AG04450 (cell line): ENCODE results near the gene TMOD2. TPM values are rescaled to one million over a fixed set of nuclear protein-coding genes. Genes with fewer than 3 reads are reported as not detected.

Source experiments
- CTCF ChIA-PET: fragments of 300-600, 350-600 bp; formaldehyde crosslinking; extraction: SDS; loops from one replicate; lab custom pipeline; 2022; ENCODE audit warnings: antibody characterized with exemption, inconsistent platforms; lab: Charles Lee
- POLR2A ChIA-PET: fragments of 350-600 bp; formaldehyde crosslinking; extraction: SDS; loops from one replicate; lab custom pipeline; 2021; ENCODE audit warnings: antibody characterized with exemption, inconsistent platforms; lab: Yijun Ruan, JAX
- DNase-seq: peaks from one replicate; pipeline ENCODE4 v3.0.0-alpha.2; 2011; ENCODE audit warnings: low read depth, low spot score
- H3K27ac ChIP-seq: one replicate; pipeline ENCODE4 v1.5.1; 2012; ENCODE audit warnings: low read depth, low read length, control low read depth
- H3K27me3 ChIP-seq: one replicate; pipeline ENCODE4 v1.6.0; 2012; ENCODE audit warnings: low read length; ENCODE audit not compliant: control insufficient read depth, insufficient read depth
- H3K4me3 ChIP-seq: 2 replicates; pipeline ENCODE4 v1.5.1; 2011; ENCODE audit warnings: mild to moderate bottlenecking, low read depth, low read length, control low read depth
- H3K9me3 ChIP-seq: 2 replicates; pipeline ENCODE4 v1.5.1; 2012; ENCODE audit warnings: low read length; ENCODE audit not compliant: control insufficient read depth, insufficient read depth
- polyA plus RNA-seq: library from polyadenylated mRNA; depleted of rRNA; stranded (reverse); fragments of >200 nt; gene quantifications from 2 replicates; pipeline ENCODE4 v1.2.3, GENCODE V29; 2011
- TF ChIP-seq, protein P1 (sequence below): IDR thresholded peaks from 2 replicates; pipeline ENCODE4 v1.5.1; 2011; ENCODE audit warnings: low read depth, low read length, control low read depth, inconsistent platforms

TMOD2 gene
- polyA plus RNA-seq, 1 experiment: 3.2 TPM

DNA sequence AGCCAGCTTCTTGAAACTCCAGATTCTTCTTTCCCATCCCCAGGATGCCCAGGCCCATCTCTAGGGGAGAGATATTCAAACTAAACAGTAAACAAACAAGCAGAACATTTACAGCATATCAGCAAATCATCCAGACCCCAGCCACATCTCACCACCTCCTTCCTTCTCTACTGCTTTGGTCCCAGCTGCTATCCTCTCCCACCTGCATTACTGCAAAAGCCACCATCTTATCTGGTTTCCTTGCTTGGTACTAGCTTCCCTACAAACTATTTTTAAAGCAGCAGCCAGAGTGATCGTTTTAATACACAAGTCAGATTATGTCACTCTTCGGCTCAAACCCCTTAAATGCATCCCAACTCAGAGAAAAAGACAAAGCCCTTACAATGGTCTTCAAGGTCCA lies 18.8 kb upstream of the TMOD2 start:
- H3K27ac ChIP-seq: no peak overlapping the region
- H3K27me3 ChIP-seq: no peaks in the 10 kb centered on the region
- TF ChIP-seq, protein P1, sequence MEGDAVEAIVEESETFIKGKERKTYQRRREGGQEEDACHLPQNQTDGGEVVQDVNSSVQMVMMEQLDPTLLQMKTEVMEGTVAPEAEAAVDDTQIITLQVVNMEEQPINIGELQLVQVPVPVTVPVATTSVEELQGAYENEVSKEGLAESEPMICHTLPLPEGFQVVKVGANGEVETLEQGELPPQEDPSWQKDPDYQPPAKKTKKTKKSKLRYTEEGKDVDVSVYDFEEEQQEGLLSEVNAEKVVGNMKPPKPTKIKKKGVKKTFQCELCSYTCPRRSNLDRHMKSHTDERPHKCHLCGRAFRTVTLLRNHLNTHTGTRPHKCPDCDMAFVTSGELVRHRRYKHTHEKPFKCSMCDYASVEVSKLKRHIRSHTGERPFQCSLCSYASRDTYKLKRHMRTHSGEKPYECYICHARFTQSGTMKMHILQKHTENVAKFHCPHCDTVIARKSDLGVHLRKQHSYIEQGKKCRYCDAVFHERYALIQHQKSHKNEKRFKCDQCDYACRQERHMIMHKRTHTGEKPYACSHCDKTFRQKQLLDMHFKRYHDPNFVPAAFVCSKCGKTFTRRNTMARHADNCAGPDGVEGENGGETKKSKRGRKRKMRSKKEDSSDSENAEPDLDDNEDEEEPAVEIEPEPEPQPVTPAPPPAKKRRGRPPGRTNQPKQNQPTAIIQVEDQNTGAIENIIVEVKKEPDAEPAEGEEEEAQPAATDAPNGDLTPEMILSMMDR: no peak
- ChIA-PET POLR2A (no interaction called here), CTCF (interaction anchor here (0.8 to 2.7 kb wide), 2 partner anchors 44 to 83 kb away, joined by 3 to 16 read pairs; no protein-coding TSS in a partner anchor)
- no peaks in the 10 kb centered on the region for H3K9me3 ChIP-seq
- no peak for DNase-seq
- no peak overlapping the region for H3K4me3 ChIP-seq

DNA sequence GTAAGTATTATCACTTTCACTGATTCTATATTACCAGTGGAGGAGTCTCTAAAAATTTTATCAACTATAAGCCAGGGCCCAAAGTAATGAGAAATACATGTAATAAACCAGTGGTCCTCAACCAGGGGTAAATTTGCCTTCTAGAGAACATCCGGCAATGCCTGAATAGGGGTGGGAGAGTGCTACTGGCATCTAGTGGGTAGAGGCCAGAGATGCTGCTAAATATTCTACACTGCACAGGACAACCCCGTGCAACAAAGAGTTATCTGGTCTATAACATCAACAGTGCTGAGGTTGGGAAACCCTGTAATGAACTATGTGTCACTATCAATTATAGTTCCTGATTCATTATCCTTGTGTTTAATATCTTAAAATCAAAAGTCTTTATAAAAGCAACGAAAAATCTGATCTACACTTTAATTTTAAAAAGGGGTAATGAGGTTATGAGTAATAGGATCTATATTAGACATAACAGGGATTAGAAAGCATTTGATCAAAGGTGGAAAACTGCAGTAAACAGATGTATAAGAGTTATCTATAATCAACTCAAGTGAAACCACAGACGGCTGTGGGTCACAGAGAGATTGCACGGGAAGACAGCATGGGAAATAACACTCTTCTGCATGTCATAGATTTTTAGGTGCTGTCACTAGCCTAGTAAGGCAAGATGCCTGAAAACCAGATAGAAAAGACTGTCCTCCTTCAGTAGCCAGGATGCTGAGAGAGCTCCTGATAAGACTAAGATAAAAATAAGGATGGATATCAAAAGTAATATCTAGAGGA lies 16.0 kb upstream of the TMOD2 start:
- no peak overlapping the region for H3K4me3 ChIP-seq
- POLR2A ChIA-PET: no interaction called here
- no peak for DNase-seq
- TF ChIP-seq, protein P1: no peak
- CTCF ChIA-PET: interaction anchor here (0.6 to 2.8 kb wide), 3 partner anchors 31 to 85 kb away, joined by 4 to 16 read pairs (median 10); no protein-coding TSS in a partner anchor
- H3K27me3 ChIP-seq: no peaks in the 10 kb centered on the region
- H3K9me3 ChIP-seq: no peaks in the 10 kb centered on the region
- no peak overlapping the region for H3K27ac ChIP-seq

GRCh38 chr15:51736069-51736468 lies 15.3 kb upstream of the TMOD2 start:
- no peak for DNase-seq
- CTCF ChIA-PET: interaction anchor here (0.9 to 2.8 kb wide), 3 partner anchors 9 to 86 kb away, joined by 4 to 16 read pairs (median 10); no protein-coding TSS in a partner anchor
- Histone ChIP-seq H3K27me3 (no peaks in the 10 kb centered on the region), H3K27ac (no peak overlapping the region), H3K4me3 (no peak overlapping the region), H3K9me3 (no peaks in the 10 kb centered on the region)
- POLR2A ChIA-PET: no interaction called here
- TF ChIP-seq, protein P1: no peak

DNA sequence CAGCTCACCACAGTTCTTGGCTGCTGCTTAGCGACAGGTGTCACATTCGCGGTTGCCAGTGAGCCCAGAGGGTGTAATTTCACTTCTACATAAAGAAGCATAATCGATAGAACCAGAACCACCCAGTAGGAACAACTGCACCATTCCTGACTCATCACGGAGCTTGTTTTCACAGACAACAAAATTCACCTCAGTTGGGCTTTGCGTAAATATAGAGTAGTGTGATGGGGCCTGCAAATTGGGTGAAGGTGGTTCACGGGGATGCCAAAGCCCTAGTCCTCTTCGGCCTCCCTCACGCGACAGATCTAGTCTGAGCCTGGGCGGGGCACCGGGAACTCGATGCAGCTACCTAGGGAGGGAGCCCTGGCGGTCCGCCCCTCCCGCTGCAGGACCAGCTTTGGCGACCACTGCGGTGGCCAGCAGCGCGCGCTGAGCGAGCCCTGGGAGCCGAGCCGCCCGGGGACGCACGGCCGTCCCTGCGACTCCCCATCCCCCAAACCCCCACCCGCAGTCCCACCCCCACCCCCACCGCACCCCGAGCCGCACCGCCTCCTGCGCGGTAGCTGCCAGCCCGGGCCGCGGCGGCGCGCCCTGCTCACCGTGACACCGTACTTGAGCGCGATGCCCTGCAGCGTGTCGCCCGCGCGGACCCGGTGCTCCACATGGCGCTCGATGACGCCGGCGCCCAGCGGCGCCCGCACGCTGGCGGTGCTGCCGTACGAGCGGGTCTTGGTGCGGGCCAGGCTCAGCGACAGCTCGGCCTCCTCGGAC lies 14.5 kb upstream of the TMOD2 start:
- Histone ChIP-seq H3K27ac (no peak overlapping the region), H3K9me3 (no peaks in the 10 kb centered on the region), H3K27me3 (no peaks in the 10 kb centered on the region), H3K4me3 (peak overlapping the region; percentile 69)
- CTCF ChIA-PET: interaction anchor here (0.9 to 2.8 kb wide), 3 partner anchors 10 to 87 kb away, joined by 4 to 16 read pairs (median 10); no protein-coding TSS in a partner anchor
- POLR2A ChIA-PET: interaction anchor here (0.7 kb wide), 1 partner anchor 242 kb away, joined by 6 read pairs; no protein-coding TSS in a partner anchor
- DNase-seq: no peak
- TF ChIP-seq, protein P1: no peak
